GM21619 (cell line): ENCODE measurements around the gene PIK3R4.

Experiments used
- ATAC-seq: cut with Tn5 transposase; IDR thresholded peaks from one replicate; pipeline ENCODE4 v1.9.1; 2021; ENCODE audit not compliant: unreplicated experiment

PIK3R4 gene

DNA sequence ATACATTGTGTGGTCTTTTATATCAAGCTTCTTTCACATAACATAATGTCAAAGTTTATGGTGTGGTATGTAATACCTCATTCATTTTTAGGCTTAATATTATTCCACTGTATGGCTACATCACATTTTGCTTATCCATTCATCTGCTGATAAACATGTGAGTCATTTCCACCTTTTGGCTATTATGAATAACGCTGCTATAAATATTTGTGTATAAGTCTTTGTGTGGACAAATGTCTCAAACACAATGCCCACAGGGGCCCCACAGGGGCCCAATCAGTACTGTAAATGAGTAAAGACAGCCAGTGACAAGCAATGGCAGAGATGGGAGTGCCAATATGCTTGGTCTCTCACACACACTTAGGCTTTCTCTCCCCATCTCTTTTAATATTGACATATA, 54.2 kb downstream of the PIK3R4 start:
- ATAC-seq, result no peak

DNA sequence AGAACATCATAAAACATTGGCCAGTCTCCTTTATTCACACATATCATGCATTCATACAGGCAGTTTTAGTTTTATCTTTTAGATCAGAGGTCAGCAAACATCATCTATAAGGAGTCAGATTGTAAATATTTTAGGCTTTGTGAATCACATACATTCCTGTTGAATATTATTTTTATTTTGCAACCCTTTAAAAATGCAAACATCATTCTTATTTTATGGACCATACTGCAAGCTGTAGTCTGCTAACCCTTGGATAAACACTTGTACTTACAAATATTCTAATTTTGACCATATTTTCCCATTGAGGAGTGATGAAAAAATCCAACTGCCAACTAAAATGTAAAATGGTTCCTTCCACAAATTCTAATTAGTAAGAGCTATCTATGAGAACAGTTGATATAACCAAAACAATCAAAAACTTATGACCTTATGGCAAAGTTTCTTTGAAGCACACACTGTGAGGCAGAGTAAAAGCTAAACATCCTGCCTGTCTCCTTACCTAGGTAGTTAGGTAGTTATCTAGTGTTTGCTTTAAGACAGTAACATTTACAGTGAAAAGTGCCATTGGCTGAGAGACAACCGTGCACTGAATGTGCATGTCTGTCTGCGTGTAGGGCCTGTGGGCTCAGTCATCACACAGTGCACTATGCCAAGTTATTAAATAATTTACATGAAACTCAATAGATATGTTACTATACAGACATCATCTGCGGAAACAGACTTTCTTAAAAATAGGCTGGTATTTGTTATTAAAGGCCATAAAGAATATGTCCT, 57.7 kb downstream of the PIK3R4 start:
- ATAC-seq, result no peak

DNA sequence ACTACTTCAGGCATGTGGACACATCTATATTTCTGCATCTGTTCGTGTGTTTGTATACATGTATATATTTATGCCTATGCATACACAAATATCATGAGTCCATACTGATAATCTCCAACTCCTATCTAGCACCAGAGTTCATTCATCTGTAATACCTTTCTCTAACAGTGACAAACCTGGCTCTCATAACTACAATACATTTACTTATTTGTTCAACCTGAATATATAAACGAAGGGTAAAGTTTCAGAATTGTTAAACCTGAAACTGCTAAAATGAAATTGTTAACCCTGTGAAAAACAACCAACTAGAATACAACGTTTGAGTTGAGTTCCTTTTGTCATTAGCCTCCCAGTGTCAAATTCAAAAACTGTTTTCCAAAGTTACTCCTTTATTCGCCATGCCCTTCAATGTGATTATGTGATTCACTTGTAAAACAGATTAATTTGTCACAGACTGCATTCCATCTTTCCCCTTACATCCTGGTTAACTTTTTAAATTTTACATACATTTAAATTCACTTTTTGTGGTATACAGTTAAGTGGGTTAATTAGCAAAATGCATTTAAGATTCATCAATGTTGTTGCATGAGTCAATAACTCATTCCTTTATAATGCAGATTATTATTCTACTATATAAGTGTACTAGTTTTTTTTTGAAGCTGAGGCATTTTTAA, 58.5 kb downstream of the PIK3R4 start:
- peak; percentile 71 for ATAC-seq

DNA sequence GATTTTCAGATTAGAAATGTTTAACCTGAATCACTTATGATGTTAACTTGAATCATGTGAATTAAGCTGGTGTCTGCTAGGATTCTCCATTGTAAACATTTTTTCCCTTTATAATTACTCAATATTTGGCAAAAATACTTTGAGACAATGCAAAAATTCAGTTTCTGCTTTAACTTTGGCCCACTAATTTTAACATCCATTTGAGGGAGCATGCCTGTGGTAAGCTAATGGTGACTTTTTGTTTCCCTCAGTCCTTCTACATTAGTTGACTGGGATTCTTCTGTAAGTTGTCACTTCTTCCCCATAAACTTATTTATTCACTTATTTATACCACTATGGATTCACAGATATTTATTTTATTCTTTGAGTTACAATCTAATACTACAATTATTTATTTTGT, 59.3 kb downstream of the PIK3R4 start:
- ATAC-seq, result no peak

DNA sequence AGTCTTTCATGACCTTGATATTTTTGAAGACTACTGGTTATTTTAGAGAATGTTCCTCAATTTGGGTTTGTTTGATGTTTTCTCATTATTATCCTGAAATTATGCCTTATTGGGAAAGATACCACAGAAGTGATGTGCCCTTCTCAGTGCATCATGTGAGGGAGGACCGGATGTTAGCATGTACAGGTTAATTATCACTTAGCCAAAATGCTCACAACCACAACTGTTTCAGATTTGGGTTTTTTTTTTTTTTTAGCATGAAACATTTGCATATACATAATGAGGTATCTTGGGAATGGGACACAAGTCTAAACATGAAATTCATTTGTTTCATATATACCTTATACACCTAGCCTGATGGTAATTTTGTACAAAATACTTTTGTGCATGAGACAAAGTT, 59.8 kb downstream of the PIK3R4 start:
- ATAC-seq, result peak; percentile 55

DNA sequence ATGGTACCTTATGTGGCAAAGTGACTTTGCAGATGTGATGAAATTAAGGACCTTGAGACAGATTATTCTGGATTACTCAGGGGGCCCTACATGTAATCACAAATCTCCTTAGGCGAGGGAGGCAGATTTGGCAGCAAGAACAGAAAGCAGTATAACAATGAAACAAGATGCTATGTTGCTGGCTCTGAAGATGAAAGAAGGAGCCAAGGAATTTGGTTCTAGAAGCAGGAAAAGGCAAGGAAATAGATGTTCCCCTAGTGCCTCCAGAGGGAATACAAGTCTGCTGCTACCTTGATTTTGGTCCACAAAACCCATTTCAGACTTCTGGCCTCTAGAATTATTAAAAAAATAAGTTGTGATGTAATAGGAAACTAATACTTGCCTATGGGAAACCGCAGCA, 64.5 kb downstream of the PIK3R4 start:
- ATAC-seq, result no peak

DNA sequence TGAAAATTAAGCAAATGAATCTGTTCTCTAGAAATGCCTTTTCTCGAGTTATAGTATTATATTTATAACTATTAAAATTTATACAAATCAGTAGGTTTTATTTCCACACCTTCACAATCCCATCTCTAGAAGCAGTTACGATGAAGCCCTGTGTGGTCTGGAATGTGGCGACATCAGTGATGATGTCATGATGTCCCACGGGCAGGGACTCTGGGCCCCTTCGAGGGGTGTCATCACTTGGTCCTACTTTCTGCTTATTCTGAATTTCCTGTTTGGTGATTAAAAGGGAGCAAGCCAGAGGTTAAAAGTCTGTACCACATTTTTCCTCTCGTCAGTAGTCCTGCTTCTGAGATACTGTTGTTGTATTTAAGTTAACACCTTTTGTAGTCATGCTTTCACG, 67.4 kb downstream of the PIK3R4 start:
- no peak for ATAC-seq

DNA sequence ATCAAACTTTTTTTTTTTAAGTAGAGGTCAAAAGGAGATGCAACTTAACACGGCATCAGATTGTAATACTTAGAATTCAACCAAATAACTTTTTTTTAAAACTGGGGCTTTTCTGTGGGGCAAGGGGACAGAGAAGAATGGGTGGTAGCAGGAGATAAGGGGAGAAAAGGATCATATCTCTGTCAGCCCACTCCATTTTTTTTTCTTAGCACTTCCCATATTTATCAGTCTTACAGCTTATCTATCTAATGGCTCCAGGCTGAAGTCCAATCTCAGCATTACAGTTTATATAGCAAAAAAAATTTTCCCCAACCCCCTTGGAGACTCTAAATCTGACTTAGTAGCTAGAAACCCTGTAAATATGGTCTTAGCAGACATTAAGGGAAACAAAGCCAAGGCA, 69.3 kb downstream of the PIK3R4 start:
- no peak for ATAC-seq

DNA sequence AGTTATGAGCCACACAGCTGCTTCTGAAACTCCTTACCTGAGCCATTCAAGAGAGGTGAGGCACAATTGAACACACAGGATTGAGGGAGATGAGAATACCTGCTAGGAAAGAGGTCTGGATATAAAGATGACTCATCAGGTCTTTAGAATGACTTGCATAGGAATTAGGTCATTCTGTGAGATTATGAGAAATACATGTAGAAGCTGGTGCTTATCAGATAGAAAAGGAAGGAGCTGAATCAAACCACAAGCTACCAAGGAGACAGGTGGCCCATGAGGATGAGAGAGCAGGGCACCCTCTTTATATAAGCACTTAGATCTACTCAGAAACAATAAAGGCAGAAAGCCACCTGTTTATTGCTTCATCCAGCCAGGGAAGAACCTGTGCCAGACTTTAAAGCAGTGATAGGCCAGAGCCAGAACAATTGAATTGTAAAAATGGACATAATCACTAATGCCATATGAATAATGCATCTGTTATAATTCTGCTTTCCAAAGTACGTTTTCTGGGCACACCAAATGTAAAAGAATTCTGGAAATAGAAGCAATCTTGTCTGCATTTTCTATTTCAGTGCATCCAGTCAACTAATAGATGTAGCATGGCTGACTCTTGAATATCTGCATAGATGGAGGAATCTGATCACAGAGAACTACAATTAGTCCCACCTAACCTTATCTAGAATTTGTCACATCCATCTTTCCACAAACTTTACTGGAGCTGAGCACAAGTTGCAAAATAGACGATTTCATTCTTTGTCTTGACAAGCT, 74.9 kb downstream of the PIK3R4 start:
- no peak for ATAC-seq

DNA sequence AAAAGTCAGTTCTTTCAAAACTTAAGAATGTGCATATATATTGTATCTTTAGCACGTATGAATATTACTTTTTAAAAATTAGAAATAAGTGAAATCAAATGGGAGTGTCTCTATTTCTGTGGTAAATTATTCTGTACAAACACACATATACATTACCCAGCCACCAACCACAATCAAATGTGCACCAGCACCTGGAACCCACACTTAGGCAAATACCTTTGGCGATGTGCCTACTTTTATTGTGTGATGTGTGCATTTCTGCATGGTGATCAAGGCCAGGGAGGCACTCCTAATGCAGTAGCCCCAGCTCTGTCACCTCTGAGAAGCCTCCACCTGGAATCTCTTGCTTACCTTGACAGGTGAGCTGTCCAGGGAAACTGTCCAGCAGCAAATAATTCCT, 76.9 kb downstream of the PIK3R4 start:
- no peak for ATAC-seq

DNA sequence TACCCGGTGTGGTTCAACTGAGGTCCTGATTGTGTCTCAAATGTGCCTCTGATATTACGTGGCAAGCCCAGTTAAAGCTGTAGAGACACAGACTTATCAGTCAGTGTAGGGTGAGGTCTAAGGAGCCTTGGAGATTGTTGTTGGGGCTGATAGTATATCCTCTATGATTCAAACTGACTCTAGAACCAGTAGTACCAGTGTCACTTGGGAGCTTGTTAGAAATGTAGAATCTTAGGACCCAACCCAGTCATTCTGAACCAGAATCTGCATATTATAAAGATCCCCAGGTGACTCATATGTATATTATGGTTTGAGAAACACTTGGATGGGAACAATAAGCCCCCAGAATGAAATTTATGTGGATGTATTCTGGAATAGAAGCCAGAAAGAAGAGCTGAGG, 83.5 kb downstream of the PIK3R4 start:
- ATAC-seq, result no peak

DNA sequence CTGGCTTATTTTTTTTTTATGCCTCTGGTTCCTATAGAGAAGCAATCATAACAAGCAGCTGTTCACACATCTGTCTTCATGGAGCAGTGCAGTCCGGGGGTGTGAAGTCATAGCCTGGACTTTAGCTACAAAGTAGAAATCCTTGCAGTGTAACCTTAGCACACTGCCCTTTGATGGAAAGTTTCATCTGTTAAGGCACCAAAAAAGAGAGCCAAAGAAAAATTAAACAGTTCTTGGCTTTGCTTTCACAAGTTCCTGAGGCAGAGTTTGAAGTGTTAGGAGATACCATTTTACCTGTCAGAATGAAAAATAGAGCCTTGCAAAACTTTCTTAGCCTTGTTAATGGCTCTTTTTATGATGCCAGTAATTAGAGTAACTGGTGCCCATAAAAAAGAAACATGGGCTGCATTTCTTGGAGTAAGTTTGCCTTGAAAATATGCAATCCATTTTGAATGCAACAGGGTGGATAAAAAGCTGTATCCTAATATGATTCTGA, 84.1 kb downstream of the PIK3R4 start:
- no peak for ATAC-seq

DNA sequence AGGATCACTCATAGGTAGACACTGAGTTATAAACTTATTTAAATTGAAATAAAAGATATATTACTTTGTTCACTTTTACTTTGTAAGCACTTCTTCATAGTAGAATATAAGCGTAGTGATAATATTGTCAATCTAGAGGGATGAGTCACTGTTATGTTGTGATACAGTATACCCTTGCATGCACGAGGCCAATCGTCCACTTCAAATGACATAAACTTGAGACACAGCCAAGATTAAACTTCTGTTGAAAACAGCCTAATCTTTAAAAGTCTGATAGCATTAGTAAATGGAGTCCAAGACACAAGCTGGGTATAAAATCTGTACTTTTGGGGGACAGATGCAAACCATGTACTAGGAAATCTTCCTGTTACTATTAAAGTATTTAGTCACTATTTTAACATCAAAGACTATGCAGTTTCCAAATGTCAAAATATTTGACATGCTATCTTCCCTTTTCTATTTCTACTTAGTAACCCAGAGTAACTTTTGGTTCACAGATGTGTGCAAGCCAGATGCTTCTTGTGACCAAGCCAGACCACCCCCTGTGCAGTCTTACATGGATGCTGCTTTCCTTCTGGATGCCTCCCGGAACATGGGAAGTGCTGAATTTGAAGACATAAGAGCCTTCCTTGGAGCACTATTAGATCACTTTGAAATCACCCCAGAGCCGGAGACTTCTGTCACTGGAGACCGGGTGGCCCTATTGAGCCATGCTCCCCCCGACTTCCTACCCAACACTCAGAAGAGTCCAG, 85.3 kb downstream of the PIK3R4 start:
- no peak for ATAC-seq

DNA sequence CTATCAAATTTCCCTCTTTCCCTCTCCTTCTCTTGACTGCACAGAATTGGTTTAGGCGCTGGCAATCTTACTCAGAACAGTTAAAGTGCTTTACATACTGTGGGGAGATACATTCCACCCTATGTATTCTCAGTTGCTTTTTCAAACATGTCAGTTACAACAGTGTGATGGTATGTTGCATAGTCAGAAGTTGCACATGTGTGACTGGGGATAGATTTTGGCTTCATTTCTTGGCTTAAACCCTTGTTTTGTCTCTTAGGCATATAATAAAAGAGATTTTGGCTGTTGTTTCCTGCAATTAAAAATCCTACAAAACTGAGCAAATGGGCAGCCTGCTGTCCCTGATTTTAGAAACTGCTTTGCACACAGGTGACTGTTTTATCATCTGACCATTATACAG, 86.7 kb downstream of the PIK3R4 start:
- ATAC-seq, result no peak

DNA sequence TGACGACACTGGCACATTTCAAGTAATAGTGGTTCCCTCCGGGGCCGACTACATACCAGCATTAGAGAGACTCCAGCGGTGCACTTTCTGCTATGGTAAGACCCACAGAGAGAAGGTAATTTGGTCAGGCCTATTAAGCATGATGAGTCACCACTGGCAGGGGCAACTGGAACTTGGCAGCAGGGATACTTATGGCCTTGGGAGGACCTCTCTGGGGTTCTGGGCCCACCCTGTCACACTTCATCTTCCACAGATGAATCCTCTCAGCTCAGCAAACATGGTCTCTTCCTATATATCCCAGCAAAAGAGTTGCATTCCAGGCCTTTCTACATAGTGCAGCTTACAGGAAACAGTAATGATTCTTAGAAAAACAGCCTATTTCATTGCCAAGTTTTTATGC, 88.0 kb downstream of the PIK3R4 start:
- no peak for ATAC-seq

DNA sequence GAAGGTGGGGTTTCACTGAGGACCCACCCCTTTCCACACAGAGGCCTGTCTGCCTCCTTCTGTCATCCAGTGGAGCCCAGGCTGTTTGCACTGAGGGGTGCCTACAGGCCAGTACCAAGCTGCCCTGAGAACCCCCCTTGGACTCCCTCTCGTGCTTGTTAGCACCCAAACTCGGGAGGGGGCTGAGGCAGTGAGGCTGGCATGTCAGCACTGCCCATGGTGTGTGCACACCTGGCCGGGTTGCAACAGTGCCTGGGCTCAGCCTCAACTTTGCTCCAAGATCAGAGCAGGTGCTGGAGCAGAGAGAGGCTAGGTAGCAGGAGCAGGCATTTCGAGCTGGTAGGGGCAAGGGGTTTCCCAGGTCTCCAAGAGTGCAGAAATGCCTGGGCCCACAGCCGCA, 90.0 kb downstream of the PIK3R4 start:
- no peak for ATAC-seq

DNA sequence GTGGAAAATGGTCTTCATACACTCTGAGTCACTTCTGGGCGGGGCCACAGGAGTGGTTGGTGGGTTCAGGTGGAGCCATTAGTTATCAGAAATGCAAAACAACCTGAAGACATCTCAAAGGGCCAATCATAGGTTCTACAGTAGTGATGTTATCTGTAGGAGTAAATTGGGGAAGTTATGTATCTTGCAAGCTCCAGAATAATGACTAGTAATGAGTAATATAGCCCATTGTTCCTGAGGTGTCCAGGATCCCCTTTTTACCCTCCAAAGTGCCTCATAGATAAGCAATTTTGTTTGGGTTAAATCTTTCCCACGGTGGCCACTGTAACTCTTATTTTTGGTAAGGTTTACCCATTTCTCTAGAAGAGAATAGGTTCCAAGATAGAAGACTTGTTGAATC, 91.7 kb downstream of the PIK3R4 start:
- ATAC-seq, result no peak

DNA sequence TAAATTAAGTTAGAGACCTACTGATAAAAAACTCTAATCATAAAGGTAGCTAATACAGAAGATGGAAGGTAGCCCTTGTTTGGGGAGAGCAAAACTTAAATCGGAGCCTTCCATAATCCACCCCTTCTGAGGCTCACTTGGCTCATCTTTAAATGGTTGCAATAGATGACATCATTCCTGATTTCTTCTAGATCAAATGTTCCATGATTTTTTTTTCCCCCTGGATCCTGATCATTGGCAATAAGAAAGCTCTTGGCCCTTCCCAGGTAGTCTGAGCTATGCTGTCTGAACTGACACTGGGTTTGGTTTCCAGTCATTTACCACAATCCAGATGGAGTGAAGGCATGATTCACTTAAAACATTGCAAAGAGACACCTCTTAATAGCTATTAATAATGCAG, 92.5 kb downstream of the PIK3R4 start:
- no peak for ATAC-seq

DNA sequence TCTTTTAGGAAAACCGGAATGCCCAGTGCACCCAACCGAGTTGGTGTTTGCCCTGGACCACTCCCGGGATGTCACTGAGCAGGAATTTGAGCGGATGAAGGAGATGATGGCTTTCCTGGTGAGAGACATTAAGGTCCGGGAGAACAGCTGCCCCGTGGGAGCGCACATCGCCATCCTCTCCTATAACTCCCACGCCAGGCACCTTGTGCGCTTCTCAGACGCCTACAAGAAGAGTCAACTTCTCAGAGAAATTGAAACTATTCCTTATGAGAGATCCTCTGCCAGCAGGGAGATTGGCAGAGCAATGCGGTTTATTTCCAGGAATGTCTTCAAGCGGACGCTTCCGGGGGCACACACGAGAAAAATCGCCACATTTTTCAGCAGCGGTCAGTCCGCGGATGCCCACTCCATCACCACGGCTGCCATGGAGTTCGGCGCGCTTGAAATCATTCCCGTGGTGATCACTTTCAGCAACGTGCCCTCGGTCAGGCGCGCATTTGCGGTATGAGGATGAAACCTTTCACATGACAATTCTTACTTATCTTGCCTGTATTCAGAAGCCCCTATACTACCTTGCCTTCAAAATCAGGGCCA, 97.5 kb downstream of the PIK3R4 start:
- no peak for ATAC-seq

DNA sequence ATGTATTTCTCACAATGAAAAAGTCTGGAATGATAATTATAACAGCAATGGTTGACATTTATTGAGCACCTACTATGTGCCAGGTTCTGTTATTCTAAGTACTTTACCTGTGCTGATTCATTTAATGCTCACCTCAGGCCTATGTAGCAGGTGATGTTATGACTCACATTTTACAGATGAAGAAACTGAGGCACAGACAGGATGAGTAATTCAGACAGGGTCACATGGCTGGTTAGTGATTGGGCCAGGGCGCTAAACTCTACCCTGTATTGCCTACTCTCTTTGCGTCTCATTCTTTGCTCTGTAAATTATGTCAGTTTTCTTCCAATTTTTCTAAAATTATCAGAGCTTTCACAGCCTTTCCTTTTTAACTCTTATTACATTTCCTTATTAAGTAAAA, 98.3 kb downstream of the PIK3R4 start:
- ATAC-seq, result no peak

DNA sequence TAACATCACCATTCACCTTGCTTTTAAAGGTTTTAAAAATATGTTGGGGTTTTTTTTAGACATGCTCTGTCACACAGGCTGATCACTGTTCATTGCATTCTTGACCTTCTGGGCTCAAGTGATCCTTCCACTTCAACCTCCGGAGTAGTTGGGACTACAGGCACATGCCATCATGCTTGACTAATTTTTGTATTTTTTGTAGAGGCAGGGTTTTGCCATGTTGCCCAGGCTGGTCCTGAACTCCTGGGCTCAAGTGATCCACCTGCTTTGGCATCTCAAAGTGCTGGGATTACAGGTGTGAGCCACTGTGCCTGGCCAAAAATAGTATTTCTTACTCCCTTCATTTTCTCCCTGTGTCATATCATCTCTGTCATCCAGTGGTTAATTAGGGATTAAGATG, 101.4 kb downstream of the PIK3R4 start:
- no peak for ATAC-seq
